DND-41 (cell line): ENCODE measurements around the gene IPO8.

ENCODE experiments used
- CTCF ChIP-seq: IDR thresholded peaks from 2 replicates; pipeline ENCODE4 v1.5.1; 2012; ENCODE audit warnings: borderline replicate concordance, low read length, moderate library complexity, mild to moderate bottlenecking; ENCODE audit not compliant: poor library complexity, severe bottlenecking; ENCODE audit errors: extremely low read depth
- EZH2 ChIP-seq: IDR thresholded peaks from 3 replicates; pipeline ENCODE4 v1.6.1; 2012; ENCODE audit warnings: borderline replicate concordance, low read depth, mild to moderate bottlenecking, moderate library complexity, low read length, inconsistent platforms; ENCODE audit not compliant: severe bottlenecking

GRCh38 chr12:30640392-30640791, 55.3 kb downstream of the IPO8 start:
- no peak for TF ChIP-seq CTCF
- TF ChIP-seq EZH2 = no peak
